Stimulated activated CD4-positive, alpha-beta T cell treated with anti-CD3 and anti-CD28 coated beads, Interleukin-4, amount 100 ng/mL, for 4 hours (primary cell): ENCODE data around the gene TMSB4X.
A peak's percentile ranks its signal among the peaks of the same experiment; 100 is the strongest.
"Not testable (repeated sequence)": the region's sequence is repeated elsewhere in the genome, so short reads cannot be mapped to it uniquely, and the experiment has no call there.

ENCODE experiments used
- DNase-seq, 2 experiments: peaks; one replicate each; pipeline ENCODE4 v3.0.0-alpha.2; 2020

TMSB4X gene

GRCh38 chrX:12955882-12956703, 18.8 kb upstream of the TMSB4X start:
- peak in 1 of 2 experiments; percentile 53 for DNase-seq

- peak in 1 of 2 experiments; percentile 59 for DNase-seq
Measured at GRCh38 chrX:12956704-12957534, 18.0 kb upstream of the TMSB4X start.

- DNase-seq, result no peak
Measured at GRCh38 chrX:12958059-12958458, 16.9 kb upstream of the TMSB4X start.

GRCh38 chrX:12958461-12958860, 16.4 kb upstream of the TMSB4X start:
- no peak for DNase-seq

- no peak for DNase-seq
Measured at GRCh38 chrX:12961196-12961718, 13.7 kb upstream of the TMSB4X start.

GRCh38 chrX:12962041-12962504, 12.8 kb upstream of the TMSB4X start:
- DNase-seq, result no peak

GRCh38 chrX:12963210-12963850, 11.6 kb upstream of the TMSB4X start:
- not testable (repeated sequence) for DNase-seq

- no peak for DNase-seq
Measured at GRCh38 chrX:12965131-12965940, 9.6 kb upstream of the TMSB4X start.

- no peak for DNase-seq
Measured at GRCh38 chrX:12966151-12966550, 8.8 kb upstream of the TMSB4X start.

- DNase-seq, result peak in 1 of 2 experiments; percentile 28
Measured at GRCh38 chrX:12967711-12968465, 7.0 kb upstream of the TMSB4X start.

GRCh38 chrX:12970691-12971202, 4.2 kb upstream of the TMSB4X start:
- peak in 1 of 2 experiments; percentile 53 for DNase-seq

GRCh38 chrX:12971282-12972003, 3.5 kb upstream of the TMSB4X start:
- DNase-seq, result no peak

GRCh38 chrX:12972243-12972642, 2.7 kb upstream of the TMSB4X start:
- DNase-seq, result no peak

GRCh38 chrX:12972878-12973560, 1.9 kb upstream of the TMSB4X start:
- DNase-seq, result no peak

GRCh38 chrX:12973561-12974304, 1.2 kb upstream of the TMSB4X start:
- DNase-seq, result peak in 1 of 2 experiments; percentile 40

- DNase-seq, result peak; percentile 45 to 49
Measured at GRCh38 chrX:12974305-12974795, 560 bp upstream of the TMSB4X start.

- DNase-seq, result no peak
Measured at GRCh38 chrX:12975670-12975965, 708 bp downstream of the TMSB4X start.

GRCh38 chrX:12975991-12976558, 1.2 kb downstream of the TMSB4X start:
- peak in 1 of 2 experiments; percentile 29 for DNase-seq
